Lower leg skin (tissue), 4 donors: Measurements from ENCODE around the gene HOXB1. TPM values are rescaled to one million over a fixed set of nuclear protein-coding genes. Genes with fewer than 3 reads are reported as not detected.
A peak's percentile ranks its signal among the peaks of the same experiment; 100 is the strongest.

ENCODE experiments used
- DNase-seq, 2 donors: peaks; one replicate each; pipeline ENCODE4 v3.0.0-alpha.2; 2019; ENCODE audit warnings: low spot score in 2 of 2
- H3K4me3 ChIP-seq: fragments of 200-600 bp; sonication (generic); 2 replicates; pipeline ENCODE4 v1.5.1; 2017; ENCODE audit warnings: mild to moderate bottlenecking, low read depth; ENCODE audit not compliant: poor library complexity, severe bottlenecking
- CTCF ChIP-seq, 3 donors: fragments of 450-650 bp; IDR thresholded peaks; one replicate each; pipeline ENCODE4 v1.5.1; 2016; ENCODE audit warnings: antibody characterized with exemption in 3 of 3, mild to moderate bottlenecking in 3 of 3, moderate library complexity in 2 of 3
- POLR2A ChIP-seq, 2 donors: fragments of 450-650 bp; IDR thresholded peaks; one replicate each; pipeline ENCODE4 v1.6.1; 2016 to 2017; ENCODE audit warnings: antibody characterized with exemption in 2 of 2, mild to moderate bottlenecking in 1 of 2, moderate library complexity in 1 of 2
- WGBS, 2 donors: methylation state at CpG; one replicate each; pipeline ENCODE4 v1.1.5; 2018; 5-methylcytosine and 5-hydroxymethylcytosine counted together
- intact Hi-C: fragments of 100-400 bp; cut with DNase I; formaldehyde crosslinking; loops from one replicate; pipeline ENCODE4 v1.15.0; 2023; ENCODE audit warnings: low total_unique reads
- total RNA-seq, 4 donors: library from RNA; depleted of rRNA; stranded (reverse); fragments of >200 nt; gene quantifications; one replicate each; pipeline ENCODE4 v1.1.0, GENCODE V29; 2016

The HOXB1 gene
- total RNA-seq, 4 donors from 2014 or later: 0.19 to 0.52 TPM; not detected in 2

- TF ChIP-seq CTCF (IDR thresholded peaks at IDR 0.05): no peak
- no peak for TF ChIP-seq POLR2A (IDR thresholded peaks at IDR 0.05)
- intact Hi-C loops: no loop called here
- 37 to 43% methylated on average over 10 of the region's 10 CpGs for WGBS, 2 donors
- no peak for DNase-seq
- no peak overlapping the region for H3K4me3 ChIP-seq
These were observed 15.5 kb upstream of the HOXB1 start for GRCh38 chr17:48546137-48546923.

GRCh38 chr17:48545539-48545938, 14.7 kb upstream of the HOXB1 start:
- WGBS, 2 donors: 96 to 100% methylated on average over 1 of the region's 1 CpG
- no peak overlapping the region for H3K4me3 ChIP-seq
- TF ChIP-seq CTCF (IDR thresholded peaks at IDR 0.05) (no peak), POLR2A (IDR thresholded peaks at IDR 0.05) (no peak)
- intact Hi-C loops: no loop called here
- no peak for DNase-seq

- no peak for DNase-seq
- WGBS, 2 donors: 42 to 44% methylated on average over 12 of the region's 12 CpGs
- TF ChIP-seq POLR2A (IDR thresholded peaks at IDR 0.05) (no peak), CTCF (IDR thresholded peaks at IDR 0.05) (no peak)
- H3K4me3 ChIP-seq: peak within 1 kb of the TSS; percentile 54
- intact Hi-C loops: no loop called here
These were observed 14.2 kb upstream of the HOXB1 start, which contains the start of gene HOXB2 for GRCh38 chr17:48545022-48545375. HOXB2 (minus strand) TSS chr17:48545109; CDS start chr17:48544911, 198 bp downstream.

GRCh38 chr17:48544349-48545021, 13.7 kb upstream of the HOXB1 start:
- peak overlapping the region; percentile 54 for H3K4me3 ChIP-seq
- 3 to 5% methylated on average over 34 to 38 of the region's 38 CpGs for WGBS, 2 donors
- DNase-seq: peak; percentile 73 to 95
- no peak for TF ChIP-seq CTCF (IDR thresholded peaks at IDR 0.05)
- TF ChIP-seq POLR2A (IDR thresholded peaks at IDR 0.05): no peak
- intact Hi-C loops: no loop called here

GRCh38 chr17:48543854-48544348, 13.1 kb upstream of the HOXB1 start:
- no peak for DNase-seq
- intact Hi-C loops: no loop called here
- H3K4me3 ChIP-seq: peak overlapping the region; percentile 54
- WGBS, 2 donors: 1 to 3% methylated on average over 20 of the region's 20 CpGs
- TF ChIP-seq CTCF (IDR thresholded peaks at IDR 0.05): no peak
- TF ChIP-seq POLR2A (IDR thresholded peaks at IDR 0.05): no peak
